ENCODE measurements around the gene CNTNAP5.

The CNTNAP5 gene

GRCh38 chr2:124080281-124081153 is 55.4 kb downstream of the CNTNAP5 start:
- no peak for TF ChIP-seq CTCF (IDR thresholded peaks at IDR 0.05; ENCODE audit: insufficient read depth, low read depth, low read length, missing control alignments)
- H3K4me3 ChIP-seq (ENCODE audit: low read depth, low read length) = no peak overlapping the region
- DNase-seq (ENCODE audit: low read depth) = no peak

- H3K4me3 ChIP-seq (ENCODE audit: low read depth, low read length) = no peak overlapping the region
- TF ChIP-seq CTCF (IDR thresholded peaks at IDR 0.05; ENCODE audit: insufficient read depth, low read depth, low read length, missing control alignments) = no peak
- DNase-seq (ENCODE audit: low read depth) = no peak
Observed at GRCh38 chr2:124081154-124081716, 56.1 kb downstream of the CNTNAP5 start.

GRCh38 chr2:124088616-124089015 is 63.5 kb downstream of the CNTNAP5 start:
- no peak for TF ChIP-seq CTCF (IDR thresholded peaks at IDR 0.05; ENCODE audit: insufficient read depth, low read depth, low read length, missing control alignments)
- no peak overlapping the region for H3K4me3 ChIP-seq (ENCODE audit: low read depth, low read length)
- no peak for DNase-seq (ENCODE audit: low read depth)

GRCh38 chr2:124091721-124092120 is 66.6 kb downstream of the CNTNAP5 start:
- TF ChIP-seq CTCF (IDR thresholded peaks at IDR 0.05; ENCODE audit: insufficient read depth, low read depth, low read length, missing control alignments) = no peak
- DNase-seq (ENCODE audit: low read depth) = no peak
- no peak overlapping the region for H3K4me3 ChIP-seq (ENCODE audit: low read depth, low read length)

GRCh38 chr2:124092651-124093050 is 67.6 kb downstream of the CNTNAP5 start:
- TF ChIP-seq CTCF (IDR thresholded peaks at IDR 0.05; ENCODE audit: insufficient read depth, low read depth, low read length, missing control alignments) = no peak
- no peak for DNase-seq (ENCODE audit: low read depth)

GRCh38 chr2:124104914-124105313 is 79.8 kb downstream of the CNTNAP5 start:
- no peak for TF ChIP-seq CTCF (IDR thresholded peaks at IDR 0.05; ENCODE audit: insufficient read depth, low read depth, low read length, missing control alignments)
- DNase-seq (ENCODE audit: low read depth) = no peak

More at GRCh38 chr2:124092651-124093050, 67.6 kb downstream of the CNTNAP5 start:
- H3K4me3 ChIP-seq (ENCODE audit: low read depth, low read length) = no peak overlapping the region

More at GRCh38 chr2:124104914-124105313, 79.8 kb downstream of the CNTNAP5 start:
- no peak overlapping the region for H3K4me3 ChIP-seq (ENCODE audit: low read depth, low read length)
